ENCODE measurements around the gene CYP2C19.
"Not testable (repeated sequence)": the region's sequence is repeated elsewhere in the genome, so short reads cannot be mapped to it uniquely, and the experiment has no call there.

The CYP2C19 gene

DNA sequence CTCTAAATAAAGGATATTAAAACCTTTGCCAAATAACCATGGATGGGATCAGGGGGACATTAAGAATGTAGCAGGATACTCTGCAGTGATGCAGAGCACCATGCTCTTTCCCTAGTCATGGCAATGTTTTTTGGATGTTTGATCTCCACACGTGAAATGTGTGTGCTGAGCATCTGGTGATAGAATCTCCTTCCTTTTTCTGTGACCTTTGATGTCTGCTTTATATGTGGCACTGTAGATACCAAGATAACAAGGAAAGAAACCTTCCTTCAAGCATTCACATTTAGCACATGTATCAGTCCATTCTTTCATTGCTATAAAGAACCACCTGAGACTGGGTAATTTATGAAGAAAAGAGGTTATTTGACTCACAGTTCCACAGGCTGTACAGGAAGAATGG, 88.3 kb downstream of the CYP2C19 start:
- Mint-ChIP-seq H3K36me3 (no peaks in the 10 kb centered on the region), H3K4me3 (no peak overlapping the region), H3K4me1 (no peaks in the 10 kb centered on the region), H3K9me3 (no peaks in the 10 kb centered on the region), H3K27ac (no peak overlapping the region), H3K27me3 (no peaks in the 10 kb centered on the region)
- ATAC-seq: no peak

DNA sequence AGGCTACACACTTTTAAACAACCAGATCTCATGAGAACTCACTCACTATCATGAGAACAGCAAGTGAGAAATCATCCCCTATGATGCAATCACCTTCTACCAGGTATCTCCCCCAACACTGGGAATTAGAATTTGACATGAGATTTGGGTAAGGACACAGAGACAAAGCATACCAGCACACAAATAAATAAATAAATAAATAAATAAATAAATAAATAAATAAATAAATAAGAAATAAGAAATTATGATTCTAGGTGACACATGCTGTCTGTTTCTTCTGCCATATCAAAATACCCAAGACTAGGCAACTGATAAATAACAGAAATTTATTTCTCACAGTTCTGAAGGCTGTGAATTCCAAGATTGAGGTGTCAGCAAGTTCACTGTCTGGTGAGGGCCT, 88.8 kb downstream of the CYP2C19 start:
- H3K4me3 Mint-ChIP-seq: no peak overlapping the region
- no peaks in the 10 kb centered on the region for H3K9me3 Mint-ChIP-seq
- H3K27me3 Mint-ChIP-seq: no peaks in the 10 kb centered on the region
- no peak for ATAC-seq
- H3K36me3 Mint-ChIP-seq: no peaks in the 10 kb centered on the region
- no peak overlapping the region for H3K27ac Mint-ChIP-seq
- no peaks in the 10 kb centered on the region for H3K4me1 Mint-ChIP-seq

DNA sequence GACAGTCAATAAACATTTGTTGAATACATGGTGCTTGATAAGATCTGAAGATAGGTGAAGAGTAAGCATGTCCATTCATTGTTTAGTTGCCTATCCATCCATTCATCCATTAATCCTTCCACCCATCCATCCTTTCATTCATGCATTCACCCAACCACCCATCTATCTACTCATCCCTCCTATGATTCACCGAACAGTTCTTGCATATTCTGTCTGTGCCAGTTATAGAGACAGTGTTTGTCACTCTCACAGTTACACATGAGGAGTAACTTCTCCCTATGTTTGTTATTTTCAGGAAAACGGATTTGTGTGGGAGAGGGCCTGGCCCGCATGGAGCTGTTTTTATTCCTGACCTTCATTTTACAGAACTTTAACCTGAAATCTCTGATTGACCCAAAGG, 90.0 kb downstream of the CYP2C19 start:
- H3K27ac Mint-ChIP-seq: no peak overlapping the region
- no peak for ATAC-seq
- peaks cover 1% of the 10 kb centered on the region for H3K27me3 Mint-ChIP-seq
- no peak overlapping the region for H3K4me3 Mint-ChIP-seq
- peaks cover under 1% of the 10 kb centered on the region for H3K9me3 Mint-ChIP-seq
- H3K36me3 Mint-ChIP-seq: no peaks in the 10 kb centered on the region
- no peaks in the 10 kb centered on the region for H3K4me1 Mint-ChIP-seq

DNA sequence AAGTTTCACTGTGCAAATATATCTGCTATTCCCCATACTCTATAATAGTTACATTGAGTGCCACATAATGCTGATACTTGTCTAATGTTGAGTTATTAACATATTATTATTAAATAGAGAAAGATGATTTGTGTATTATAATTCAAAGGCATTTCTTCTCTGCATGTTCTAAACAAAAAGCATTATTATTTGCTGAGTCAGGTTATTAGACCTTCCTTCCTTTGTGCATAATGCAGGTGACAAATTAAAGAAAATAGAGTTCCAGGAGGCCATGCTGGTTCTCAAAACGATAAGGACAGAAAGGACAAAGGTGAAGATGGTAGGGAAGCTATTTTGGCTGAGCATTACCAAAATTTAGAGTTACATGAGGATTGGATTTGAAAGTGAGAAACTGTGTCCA, 90.6 kb downstream of the CYP2C19 start:
- no peaks in the 10 kb centered on the region for H3K36me3 Mint-ChIP-seq
- ATAC-seq: no peak
- no peak overlapping the region for H3K4me3 Mint-ChIP-seq
- H3K4me1 Mint-ChIP-seq: no peaks in the 10 kb centered on the region
- no peak overlapping the region for H3K27ac Mint-ChIP-seq
- peaks cover 2% of the 10 kb centered on the region for H3K9me3 Mint-ChIP-seq
- peaks cover 6% of the 10 kb centered on the region for H3K27me3 Mint-ChIP-seq

DNA sequence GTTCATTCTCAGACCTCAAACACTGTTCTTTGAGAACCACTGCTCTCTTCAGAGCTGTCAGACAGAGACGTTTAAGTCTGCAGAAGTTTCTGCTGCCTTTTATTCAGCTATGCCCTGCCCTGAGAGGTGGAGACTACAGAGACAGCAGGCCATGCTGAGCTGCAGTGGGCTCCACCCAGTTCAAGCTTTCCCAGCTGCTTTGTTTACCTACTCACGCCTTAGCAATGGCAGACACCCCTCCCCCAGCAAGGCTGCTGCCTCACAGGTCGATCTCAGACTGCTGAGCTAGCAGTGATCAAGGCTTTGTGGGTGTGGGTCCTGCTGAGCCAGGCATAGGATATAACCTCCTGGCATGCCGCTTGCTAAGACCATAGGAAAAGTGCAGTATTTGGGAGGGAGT, 95.5 kb downstream of the CYP2C19 start:
- ATAC-seq: no peak
- Mint-ChIP-seq H3K4me3 (no peak overlapping the region), H3K36me3 (no peaks in the 10 kb centered on the region), H3K9me3 (peaks cover 5% of the 10 kb centered on the region), H3K4me1 (no peaks in the 10 kb centered on the region), H3K27me3 (peaks cover 6% of the 10 kb centered on the region), H3K27ac (no peak overlapping the region)

DNA sequence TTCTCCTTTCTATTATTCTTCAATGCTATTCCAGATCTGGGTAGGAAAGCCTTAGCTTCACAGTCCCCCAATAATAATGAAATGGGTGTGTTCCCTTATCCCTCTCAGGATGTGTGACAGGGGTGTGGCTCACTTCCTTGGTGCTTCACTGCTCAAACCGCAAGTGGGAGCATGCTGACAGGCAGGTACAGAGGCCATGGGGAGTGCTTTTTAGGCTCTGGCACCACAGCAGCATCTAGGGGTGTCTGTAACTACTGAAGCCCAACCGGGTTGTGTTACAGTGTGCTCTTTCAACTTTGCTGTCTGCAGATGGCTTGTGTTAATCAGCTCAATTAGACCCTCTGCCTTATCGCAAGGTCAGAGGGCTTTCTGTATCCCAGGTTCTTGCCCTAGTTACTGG, 96.6 kb downstream of the CYP2C19 start:
- Mint-ChIP-seq H3K36me3 (no peaks in the 10 kb centered on the region), H3K27ac (no peak overlapping the region), H3K27me3 (peaks cover 6% of the 10 kb centered on the region), H3K4me1 (no peaks in the 10 kb centered on the region), H3K9me3 (peaks cover 5% of the 10 kb centered on the region), H3K4me3 (no peak overlapping the region)
- ATAC-seq: no peak

DNA sequence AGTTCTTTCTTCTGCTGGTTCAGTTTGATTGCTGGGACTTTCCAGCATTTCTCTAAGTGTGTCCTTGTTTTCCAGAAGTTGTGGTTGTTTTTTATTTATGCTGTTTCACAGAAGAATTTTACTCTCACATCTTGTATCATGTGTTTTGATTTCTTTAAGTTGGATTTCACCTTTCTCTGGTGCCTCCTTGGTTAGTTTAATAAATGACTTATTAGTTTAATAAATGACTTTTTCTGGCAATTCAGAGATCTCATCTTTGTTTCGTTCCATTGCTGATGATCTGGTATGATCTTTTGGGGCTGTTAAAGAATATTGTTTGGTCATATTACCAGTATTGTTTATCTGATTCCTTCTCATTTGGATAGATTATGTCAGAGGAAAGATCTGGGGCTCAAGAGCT, 116.2 kb downstream of the CYP2C19 start:
- no peak overlapping the region for H3K4me3 Mint-ChIP-seq
- no peak for ATAC-seq
- H3K36me3 Mint-ChIP-seq: no peaks in the 10 kb centered on the region

DNA sequence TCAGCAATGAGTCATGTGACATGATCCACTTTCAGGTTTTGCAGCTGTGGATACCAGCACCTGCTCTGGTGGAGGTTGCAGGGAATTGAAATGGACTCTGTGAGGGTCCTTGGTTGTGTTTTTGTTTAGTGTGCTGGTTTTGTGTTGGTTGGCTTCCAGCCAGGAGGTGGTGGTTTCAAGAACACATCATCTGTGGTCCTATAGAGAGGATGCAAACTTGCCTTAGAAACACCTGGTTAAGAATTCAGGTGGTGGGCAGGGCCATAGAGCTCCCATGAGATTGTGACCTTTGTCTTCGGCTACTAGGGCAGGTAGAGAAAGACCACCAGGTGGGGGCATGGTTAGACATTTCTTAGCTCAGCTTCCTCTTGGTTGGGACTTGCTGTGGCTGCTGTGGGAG, 116.7 kb downstream of the CYP2C19 start:
- H3K27me3 Mint-ChIP-seq: peaks cover 14% of the 10 kb centered on the region
- no peak for ATAC-seq
- H3K36me3 Mint-ChIP-seq: no peaks in the 10 kb centered on the region
- H3K4me1 Mint-ChIP-seq: no peaks in the 10 kb centered on the region
- H3K27ac Mint-ChIP-seq: no peak overlapping the region
- no peaks in the 10 kb centered on the region for H3K9me3 Mint-ChIP-seq
- H3K4me3 Mint-ChIP-seq: no peak overlapping the region

More for the DNA sequence above, 116.2 kb downstream of the CYP2C19 start:
- Mint-ChIP-seq H3K27me3 (peaks cover 14% of the 10 kb centered on the region), H3K4me1 (no peaks in the 10 kb centered on the region), H3K27ac (no peak overlapping the region), H3K9me3 (no peaks in the 10 kb centered on the region)

DNA sequence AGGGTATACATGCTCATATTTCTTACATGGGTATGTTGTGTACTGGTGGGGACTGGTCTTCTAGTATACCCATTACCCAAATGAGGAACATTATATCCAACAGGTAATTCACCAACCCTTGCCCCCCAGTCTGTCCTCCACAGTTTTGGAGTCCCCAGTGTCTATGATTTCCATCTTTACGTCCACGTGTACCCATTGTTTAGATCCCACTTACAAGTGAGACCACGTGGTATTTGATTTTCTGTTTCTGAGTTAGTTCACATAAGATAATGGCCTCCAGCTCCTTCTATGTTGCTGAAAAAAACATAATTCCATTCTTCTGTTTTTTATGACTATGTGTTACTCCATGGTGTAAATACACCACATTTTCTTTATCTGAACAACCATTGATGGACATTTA, 126.6 kb downstream of the CYP2C19 start:
- Mint-ChIP-seq H3K27ac (no peak overlapping the region), H3K36me3 (no peaks in the 10 kb centered on the region), H3K4me3 (no peak overlapping the region), H3K9me3 (peaks cover 2% of the 10 kb centered on the region), H3K27me3 (no peaks in the 10 kb centered on the region), H3K4me1 (no peaks in the 10 kb centered on the region)
- ATAC-seq: no peak

DNA sequence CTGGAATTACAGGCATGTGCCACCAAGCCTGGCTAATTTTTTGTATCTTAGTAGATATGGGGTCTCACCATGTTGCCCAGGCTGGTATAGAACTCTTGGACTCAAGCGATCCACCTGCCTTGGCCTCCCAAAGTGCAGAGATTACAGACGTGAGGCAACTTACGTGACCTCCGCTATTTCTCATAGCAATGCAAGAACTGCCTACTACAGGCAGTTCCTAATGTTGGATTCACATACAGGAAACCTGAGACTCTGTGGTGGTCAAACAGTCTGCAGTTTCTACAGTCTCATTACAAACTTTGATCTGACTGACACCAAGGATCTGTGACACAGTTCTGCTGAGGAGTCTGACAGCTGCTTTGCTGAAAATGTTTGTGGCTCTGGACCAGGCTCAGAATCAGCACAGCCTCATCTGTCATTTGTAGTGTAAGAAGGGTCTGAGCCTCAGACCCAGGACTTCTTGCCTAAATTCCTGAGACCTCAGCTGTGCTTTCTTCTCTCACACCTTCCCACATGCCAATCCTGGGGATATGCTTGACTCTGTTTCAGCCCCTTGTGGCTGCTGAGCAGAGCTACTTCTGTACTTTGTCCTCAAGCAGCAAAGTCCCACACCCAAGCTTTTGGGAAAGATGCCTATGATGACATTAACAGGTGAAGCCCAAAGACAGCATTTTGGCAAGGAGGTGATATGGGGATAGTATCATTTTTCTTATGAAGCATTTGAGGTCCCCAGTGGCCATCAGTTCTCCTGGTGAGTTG, 128.0 kb downstream of the CYP2C19 start:
- Mint-ChIP-seq H3K27ac (no peak overlapping the region), H3K4me3 (no peak overlapping the region), H3K27me3 (no peaks in the 10 kb centered on the region), H3K4me1 (no peaks in the 10 kb centered on the region), H3K36me3 (no peaks in the 10 kb centered on the region), H3K9me3 (peaks cover 2% of the 10 kb centered on the region)
- no peak for ATAC-seq

DNA sequence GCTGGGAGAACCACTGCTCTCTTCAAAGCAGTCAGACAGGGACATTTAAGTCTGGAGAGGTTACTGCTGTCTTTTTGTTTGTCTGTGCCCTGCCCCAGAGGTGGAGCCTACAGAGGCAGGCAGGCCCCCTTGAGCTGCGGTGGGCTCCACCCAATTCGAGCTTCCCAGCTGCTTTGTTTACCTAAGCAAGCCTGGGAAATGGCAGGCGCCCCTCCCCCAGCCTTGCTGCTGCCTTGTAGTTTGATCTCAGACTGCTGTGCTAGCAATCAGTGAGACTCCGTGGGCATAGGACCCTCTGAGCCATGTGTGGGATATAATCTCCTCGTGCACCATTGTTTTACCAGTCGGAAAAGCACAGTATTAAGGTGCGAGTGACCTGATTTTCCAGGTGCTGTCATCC, 135.9 kb downstream of the CYP2C19 start:
- not testable (repeated sequence) for H3K27ac Mint-ChIP-seq, ATAC-seq, H3K4me3 Mint-ChIP-seq

DNA sequence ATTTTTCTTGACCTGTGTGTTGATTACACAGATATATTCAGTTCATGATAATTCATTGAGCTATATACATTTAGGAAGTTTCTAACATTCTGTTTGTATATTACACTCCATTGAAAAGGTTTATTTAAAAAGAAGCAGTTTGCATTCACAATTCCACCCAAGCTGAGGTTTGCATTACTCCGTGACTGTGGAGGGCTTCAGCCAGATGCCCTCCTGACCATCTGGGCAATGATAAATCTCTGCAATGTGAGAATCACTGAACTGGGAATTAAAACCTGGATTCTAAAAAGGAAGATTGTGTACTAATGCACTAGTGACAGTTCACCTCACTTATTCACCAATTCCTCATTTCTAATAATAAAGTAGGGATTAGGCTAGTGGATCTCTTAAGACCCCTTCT, 139.6 kb downstream of the CYP2C19 start:
- no peaks in the 10 kb centered on the region for H3K36me3 Mint-ChIP-seq
- no peaks in the 10 kb centered on the region for H3K4me1 Mint-ChIP-seq
- no peak overlapping the region for H3K4me3 Mint-ChIP-seq
- ATAC-seq: no peak
- H3K27me3 Mint-ChIP-seq: no peaks in the 10 kb centered on the region
- H3K9me3 Mint-ChIP-seq: peaks cover 7% of the 10 kb centered on the region
- no peak overlapping the region for H3K27ac Mint-ChIP-seq

More for the DNA sequence above, 135.9 kb downstream of the CYP2C19 start:
- H3K36me3 Mint-ChIP-seq, H3K4me1 Mint-ChIP-seq, H3K27me3 Mint-ChIP-seq: not testable (repeated sequence)
- H3K9me3 Mint-ChIP-seq: peaks cover 11% of the 10 kb centered on the region

DNA sequence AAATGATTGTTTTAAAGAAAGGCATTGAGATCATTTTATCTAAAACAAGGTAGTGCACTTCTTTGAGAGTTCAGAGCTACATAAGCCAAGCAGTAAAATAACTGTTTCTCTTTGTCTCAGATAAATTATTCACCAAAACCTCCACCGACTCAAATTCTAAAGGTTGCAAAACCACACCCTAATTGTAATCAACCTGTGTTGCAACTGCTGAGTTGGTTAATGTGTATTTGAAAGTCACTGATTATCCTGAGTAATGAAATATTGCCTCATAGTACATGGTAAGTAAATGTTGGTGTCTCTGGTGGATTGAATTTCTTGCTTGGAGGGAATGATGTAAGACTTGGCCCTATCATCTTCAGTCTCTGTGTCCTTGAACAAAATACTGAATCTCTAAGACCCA, 140.1 kb downstream of the CYP2C19 start:
- Mint-ChIP-seq H3K27me3 (no peaks in the 10 kb centered on the region), H3K36me3 (no peaks in the 10 kb centered on the region), H3K27ac (no peak overlapping the region), H3K9me3 (peaks cover 5% of the 10 kb centered on the region), H3K4me3 (no peak overlapping the region), H3K4me1 (no peaks in the 10 kb centered on the region)
- ATAC-seq: no peak
